NCI-H187 (cell line): Measurements from ENCODE around the gene DDX49.

Experiments
- DNase-seq, 2 experiments: peaks; one replicate each; lab custom pipeline; 2025; lab: John Stamatoyannopoulos, UW

DDX49 gene

GRCh38 chr19:18975869-18976268 is 56.4 kb downstream of the DDX49 start:
- no peak for DNase-seq
